ENCODE results near the gene DNM3. TPM values are rescaled to one million over a fixed set of nuclear protein-coding genes. Genes with fewer than 3 reads are reported as not detected.

The DNM3 gene
- total RNA-seq, 1 donor from 2014 or later: 1.3 TPM

DNA sequence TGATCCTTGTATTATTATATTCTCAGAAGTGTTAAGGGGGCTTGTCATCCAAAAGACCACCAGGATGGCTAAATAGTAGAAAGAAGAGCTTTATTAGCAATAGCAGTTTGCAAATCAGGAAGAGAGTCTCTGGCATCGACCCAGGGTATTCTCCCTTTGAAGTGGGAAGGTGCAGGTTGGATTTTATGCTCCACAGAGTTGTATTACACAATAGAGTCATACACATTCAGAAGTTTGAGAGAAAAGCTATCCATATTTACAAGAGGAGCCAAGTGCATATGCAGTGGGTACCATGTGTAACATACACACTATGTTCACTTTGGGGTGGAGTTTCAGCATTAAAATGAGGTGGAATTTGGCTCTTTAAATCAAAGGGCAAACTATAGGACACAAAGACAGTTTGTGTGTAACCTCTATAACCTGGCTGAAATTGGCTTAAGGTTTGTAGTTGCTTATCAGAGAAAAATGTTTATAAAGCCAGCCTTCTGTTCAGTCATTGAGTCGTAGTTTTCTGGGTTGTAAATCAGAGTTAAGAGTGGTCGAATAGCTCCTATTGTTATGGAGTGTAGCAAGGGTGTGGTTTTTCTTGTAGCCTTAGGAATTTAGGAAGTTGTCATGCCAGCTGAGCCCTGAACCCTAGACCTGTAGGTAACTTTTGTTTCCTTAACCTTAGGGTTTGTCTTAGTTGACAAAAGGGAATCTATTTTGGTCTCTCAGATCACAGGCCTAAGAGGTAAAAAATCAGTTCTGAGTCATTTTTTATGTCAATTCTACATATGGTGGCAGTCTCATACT is 125.3 kb downstream of the DNM3 start:
- intact Hi-C loops (cut with micrococcal nuclease): no loop called here

DNA sequence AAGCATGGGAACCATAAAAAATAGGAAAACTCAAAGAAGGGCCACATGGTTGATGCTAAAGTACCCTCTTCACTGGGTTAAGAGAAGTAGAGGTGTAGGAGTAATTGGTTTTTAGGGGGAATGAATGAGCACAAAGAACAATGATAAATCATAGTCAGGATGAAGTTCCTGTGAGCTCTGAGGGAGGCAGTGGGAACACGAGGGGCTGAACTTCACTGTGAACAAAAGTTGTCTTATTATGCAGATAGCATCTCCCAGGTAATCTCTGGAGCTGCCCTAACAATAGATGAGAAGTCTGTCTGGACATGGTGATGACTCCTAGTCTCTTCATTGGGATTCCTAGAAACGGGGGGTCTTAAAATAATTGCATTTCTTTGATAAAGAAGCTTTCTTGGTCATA is 127.9 kb downstream of the DNM3 start:
- intact Hi-C loops (cut with micrococcal nuclease): no loop called here

DNA sequence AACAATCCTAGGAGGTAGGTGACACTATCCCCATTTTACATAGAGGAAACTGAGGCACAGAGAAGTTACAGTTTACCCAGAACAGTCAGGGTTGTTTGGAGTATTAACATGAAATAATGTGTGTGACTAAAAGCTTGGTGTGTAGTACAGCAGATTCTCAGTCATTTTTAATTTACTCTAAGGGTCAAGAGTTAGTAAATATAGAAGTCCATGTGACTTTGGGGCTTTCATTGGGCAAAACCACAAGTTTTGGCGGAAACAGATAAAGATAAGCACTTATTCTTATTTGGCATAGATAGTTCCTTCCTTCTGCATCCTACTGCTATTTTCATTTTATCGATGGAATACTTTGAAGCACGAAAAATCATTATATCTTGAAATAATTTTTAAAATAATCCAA is 128.5 kb downstream of the DNM3 start:
- intact Hi-C loops (cut with micrococcal nuclease): no loop called here

DNA sequence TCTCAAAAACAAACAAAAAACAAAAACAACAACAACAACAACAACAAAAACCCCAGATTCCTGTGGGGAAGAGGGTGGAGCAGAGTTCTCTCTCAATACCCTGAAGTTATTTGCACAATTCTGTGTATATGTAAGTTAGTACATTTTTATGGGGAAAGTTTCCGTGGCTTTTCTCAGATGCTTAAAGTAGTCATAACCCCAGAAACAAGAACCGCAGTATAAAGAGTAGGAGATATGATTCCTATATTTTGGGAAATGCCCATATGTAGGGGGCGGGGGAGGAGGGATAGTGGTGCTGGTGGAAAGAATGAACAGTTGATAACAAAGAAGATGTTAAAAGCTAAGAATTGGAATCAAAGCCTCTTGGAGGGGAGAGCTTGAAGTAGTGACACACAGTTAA is 131.5 kb downstream of the DNM3 start:
- intact Hi-C loops (cut with micrococcal nuclease): no loop called here

DNA sequence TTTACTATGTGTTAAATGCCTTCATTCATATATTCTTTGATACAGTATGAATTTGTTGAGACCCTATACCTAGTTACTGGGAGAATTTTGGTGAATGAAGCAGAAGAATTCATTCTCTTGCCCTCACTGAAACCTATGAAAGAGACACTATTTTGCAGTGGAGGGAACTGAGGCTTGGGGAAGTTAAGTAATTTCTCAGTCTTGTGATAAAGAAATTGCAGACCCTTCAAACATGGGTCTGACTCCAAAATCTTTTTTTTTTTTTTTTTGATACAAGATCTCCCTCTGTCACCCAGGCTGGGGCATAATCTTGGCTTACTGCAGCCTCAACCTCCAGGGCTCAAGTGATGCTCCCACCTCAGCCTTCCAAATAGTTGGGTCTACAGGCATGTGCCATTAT is 132.1 kb downstream of the DNM3 start:
- intact Hi-C loops (cut with micrococcal nuclease): no loop called here

DNA sequence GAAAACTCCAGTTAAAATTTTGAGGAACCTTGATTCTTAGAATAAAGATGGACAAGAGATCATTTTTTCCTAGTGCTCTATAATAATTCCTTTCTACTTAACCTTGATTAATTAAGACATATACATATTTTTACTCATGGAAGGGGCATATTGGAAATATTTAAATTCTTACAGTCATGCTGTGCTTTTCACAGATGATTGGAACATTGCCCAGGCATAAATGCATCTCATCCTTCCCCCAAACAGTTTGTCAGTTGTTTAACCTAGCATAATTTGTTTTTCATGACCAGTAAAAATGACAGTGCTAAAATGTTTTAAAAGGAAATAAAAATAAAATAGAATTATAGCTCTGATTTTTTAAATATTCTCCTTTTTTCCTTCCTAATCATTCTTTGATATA is 140.0 kb downstream of the DNM3 start:
- intact Hi-C loops (cut with micrococcal nuclease): no loop called here

DNA sequence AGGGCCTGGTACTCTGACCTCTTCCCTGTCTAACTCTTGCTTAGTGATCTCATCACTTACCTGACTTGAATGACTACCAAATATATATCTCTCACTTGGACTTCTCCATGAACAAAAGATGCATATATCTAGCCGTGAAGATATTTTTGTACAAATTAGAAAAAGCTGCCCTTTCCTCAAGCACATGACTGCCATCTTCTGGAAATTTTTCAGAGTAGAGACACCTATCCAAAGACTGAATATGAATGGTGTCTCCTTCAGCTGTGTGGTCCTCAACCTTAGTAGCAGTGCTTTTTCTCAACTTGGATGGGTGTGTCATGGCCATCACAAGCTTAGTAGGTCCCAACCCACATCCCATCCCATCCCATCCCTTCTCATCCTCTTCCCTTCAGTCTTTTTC is 142.3 kb downstream of the DNM3 start:
- intact Hi-C loops (cut with micrococcal nuclease): loop anchor here (1.0 kb wide), 1 partner anchor 328 kb away; no protein-coding TSS in a partner anchor

DNA sequence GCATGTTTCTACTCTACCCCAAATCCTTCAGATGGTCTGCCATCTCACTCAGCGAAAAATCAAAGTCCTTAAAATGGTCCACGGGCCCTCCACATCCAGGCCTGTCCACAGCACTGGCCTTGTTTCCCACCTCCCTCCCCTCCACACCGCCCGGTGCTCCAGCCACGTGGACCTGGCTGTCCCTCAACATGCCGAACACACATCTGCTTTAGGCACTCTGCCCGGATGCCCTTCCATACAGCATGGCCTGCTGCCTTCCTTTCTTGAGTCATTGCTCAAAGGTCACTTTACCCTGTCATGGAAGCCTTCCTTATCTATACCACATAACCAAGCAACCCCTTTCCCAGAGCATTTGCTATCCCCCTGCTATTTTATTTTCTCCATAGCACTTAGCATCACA is 143.0 kb downstream of the DNM3 start:
- intact Hi-C loops (cut with micrococcal nuclease): no loop called here

DNA sequence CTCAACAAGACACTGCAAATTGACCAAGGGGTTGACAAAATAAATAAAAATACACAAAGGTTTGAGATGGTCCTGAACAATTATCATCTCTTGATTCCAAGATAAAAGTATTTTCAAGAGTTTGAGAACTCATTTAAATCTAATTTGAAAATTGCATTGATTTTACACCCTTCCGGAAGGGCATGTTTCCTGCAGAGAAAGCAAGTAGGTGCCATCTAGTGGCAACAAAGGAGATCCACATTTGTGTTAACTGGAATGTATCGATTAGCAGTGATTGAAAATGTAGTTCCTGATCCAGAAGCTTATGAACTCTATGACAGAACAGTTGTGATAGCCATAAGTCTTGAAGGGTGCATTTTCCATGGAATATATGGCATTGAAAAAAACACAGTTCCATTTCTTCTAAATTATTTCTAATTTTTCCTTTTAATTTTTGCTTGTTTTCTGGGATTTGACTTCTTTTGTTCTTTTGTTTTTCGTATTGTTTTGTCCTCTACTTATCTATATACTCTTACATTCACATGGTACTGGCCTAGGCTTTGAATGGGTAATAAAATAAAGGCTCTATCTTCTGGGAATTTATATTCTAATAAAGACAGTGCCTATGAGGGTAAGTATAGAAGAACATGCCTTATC is 143.7 kb downstream of the DNM3 start:
- intact Hi-C loops (cut with micrococcal nuclease): loop anchor here (1.0 kb wide), 2 partner anchors 184 to 340 kb away; no protein-coding TSS in a partner anchor

DNA sequence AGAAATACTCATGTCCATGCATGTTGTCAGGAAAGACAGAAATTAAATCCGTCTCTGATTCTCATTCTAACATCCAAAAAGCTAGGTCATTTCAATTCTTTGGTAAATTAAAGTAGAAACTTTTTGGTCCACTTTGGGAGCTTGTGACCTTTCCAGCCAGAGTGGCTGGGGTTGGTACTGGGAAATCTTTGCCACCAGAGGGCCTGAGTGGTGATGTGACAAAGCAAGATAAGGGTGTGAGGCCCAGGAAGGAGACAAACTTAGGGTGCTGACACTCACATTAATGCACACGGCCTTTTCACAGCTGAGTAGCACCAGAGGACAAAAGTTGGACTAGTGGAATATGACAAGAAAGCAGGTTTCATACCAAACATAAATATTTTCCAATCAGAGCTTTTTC is 144.3 kb downstream of the DNM3 start:
- intact Hi-C loops (cut with micrococcal nuclease): loop anchor here (1.0 kb wide), 2 partner anchors 184 to 340 kb away; no protein-coding TSS in a partner anchor

DNA sequence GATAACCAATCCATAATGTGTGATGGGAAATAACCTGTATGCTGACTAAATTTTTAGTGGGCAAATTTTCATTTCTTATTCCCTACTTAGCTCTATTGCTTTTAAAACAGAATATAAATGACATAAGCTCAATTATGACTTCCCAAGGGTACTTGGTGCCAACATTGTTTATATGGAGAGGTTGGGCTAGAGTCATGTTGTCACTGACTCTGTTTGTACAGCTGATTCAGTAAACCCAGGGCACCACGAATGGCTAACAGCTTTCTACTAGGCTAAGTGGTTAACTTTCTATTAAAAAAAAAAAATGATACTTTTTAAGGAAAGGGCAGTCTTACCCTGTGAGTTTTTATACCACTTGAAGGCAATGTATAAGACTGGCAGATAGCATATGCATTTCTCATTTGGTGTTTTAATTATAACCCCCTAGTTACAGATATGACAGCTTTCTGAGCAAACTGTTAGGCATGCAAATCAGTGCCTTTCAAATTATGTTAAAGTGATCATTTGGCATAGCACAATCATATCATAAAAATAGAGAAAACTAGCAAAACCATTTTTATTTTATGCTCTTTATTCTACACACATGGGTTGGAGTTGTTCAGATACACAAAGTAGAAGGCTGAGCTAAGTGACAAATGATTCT is 147.1 kb downstream of the DNM3 start:
- intact Hi-C loops (cut with micrococcal nuclease): no loop called here

DNA sequence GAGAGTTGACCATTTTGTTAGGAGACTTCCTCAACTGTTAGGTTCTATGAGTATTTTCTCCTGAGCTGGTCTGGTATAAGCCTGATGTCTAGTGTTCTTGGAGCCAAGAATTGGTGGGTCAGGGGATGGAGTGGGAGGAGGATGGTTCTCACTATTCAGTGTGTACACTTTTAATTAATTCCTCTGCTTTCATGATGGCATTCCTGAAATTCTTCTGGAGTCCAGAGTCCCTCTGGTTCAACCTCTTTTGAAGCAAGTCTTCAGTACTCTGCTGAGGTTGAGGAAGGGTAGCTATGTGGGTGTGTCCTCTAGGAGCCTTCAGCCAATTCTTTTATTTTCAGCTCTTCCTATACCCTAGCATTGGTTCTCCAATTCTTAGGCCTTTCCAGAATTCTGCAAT is 149.1 kb downstream of the DNM3 start:
- intact Hi-C loops (cut with micrococcal nuclease): no loop called here

DNA sequence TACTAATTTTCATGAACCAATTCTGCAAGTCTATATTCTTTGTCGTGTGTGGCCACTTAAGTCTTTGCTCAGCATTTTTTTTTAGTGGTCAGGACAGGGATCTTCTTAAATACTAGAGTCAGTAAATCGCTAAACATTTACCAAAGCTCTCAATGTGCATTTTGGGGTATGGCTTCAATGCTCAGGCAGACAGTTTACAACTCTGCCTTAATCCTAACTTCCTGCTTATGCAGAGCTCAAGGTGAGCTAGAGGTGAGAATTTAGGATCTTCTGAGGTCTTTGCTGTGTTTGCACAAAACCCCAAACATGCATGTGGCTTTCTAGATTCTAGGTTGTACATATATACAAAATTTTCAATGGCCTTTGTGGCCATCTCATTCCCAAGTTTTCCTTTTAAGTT is 153.0 kb downstream of the DNM3 start:
- intact Hi-C loops (cut with micrococcal nuclease): no loop called here

DNA sequence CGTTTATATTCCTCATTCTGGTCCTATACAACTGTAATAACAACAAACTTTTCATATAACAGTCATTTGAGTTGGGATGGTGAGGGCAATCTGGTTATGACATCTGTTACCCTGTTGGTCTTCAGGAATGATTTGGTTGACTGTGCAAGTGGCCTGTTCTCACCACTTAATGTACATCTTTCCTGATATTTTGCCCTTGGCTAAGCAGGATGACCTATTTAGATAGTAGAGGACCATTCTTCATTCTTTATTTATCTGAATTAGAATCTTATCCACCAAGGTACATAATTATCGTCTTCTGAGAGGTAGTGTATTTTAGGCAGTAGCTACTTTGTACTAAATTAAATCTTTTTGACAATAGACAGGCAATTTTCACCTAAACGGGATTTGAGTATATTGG is 154.3 kb downstream of the DNM3 start:
- intact Hi-C loops (cut with micrococcal nuclease): no loop called here

DNA sequence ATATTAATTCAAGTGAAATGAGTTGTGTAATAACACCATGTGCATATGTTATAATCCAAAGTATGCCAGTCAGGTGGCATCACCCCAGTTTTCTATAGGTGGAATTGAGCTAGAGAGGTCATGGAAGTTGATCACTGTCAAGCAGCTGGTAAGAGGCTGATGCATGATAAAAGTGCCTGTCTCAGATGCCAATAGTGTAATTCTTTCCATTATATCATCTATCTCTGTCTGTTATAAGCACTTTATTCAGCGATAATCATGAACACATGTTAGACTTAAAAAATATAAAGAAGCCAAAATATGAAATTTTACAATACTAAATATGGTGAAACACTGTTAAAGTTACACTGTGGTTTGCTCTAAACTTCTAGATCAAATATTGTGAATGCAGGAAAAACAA is 156.6 kb downstream of the DNM3 start:
- intact Hi-C loops (cut with micrococcal nuclease): no loop called here

DNA sequence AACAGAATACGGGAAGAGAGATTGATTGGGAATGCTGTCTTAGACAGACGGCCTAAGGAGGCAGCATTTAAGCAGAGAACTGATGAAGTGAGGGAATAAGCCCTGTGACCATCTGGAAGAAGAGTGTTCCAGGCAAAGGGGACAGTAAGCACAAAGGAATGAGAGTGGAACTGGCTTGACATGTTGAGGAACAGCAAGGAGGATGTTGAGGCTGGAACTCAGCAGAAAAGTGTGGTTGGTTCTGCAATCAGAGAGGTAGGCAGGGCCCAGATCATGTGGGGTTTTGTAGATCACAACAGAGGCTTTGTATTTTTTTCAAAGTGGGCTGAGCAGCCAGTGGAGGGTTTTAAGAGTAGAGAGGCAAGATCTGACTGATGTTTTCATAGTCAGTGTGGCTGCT is 157.4 kb downstream of the DNM3 start:
- intact Hi-C loops (cut with micrococcal nuclease): no loop called here

DNA sequence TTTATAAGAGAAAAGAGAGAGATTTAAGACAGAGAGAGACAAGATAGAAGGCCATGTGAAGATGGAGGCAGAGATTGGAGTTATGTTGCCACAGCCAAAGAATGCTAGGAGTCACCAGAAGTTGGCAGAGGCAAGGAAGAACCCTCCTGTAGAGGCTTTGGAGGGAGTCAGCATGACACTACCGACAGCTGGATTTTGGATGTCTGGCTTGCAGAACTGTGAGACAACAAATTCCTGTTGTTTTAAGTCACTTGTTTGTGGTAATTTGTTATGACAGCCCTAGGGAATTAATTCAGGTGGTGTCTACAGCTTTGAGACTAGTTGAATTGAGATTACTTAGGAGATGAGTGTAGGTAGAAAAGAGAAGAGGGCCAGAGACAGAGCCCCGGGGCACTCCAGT is 158.5 kb downstream of the DNM3 start:
- intact Hi-C loops (cut with micrococcal nuclease): no loop called here

DNA sequence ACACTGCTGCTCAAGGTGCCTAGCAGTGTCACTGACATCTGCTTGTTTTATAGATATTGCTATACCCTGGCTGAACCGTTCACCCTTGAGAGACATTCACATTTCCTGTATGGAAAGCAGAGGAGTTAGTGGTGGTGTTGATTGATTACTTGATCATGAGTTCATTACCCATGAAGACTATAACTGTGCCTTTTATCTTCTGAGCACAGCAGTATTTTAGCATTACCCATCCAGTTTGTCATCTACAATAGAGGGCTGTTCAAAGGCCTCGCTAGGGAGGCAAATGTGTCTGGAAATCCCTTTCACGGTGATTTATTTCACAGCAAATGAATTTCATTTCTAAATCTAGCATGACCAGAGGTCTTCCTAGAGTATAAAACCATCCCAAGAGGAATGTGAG is 160.0 kb downstream of the DNM3 start:
- intact Hi-C loops (cut with micrococcal nuclease): no loop called here

DNA sequence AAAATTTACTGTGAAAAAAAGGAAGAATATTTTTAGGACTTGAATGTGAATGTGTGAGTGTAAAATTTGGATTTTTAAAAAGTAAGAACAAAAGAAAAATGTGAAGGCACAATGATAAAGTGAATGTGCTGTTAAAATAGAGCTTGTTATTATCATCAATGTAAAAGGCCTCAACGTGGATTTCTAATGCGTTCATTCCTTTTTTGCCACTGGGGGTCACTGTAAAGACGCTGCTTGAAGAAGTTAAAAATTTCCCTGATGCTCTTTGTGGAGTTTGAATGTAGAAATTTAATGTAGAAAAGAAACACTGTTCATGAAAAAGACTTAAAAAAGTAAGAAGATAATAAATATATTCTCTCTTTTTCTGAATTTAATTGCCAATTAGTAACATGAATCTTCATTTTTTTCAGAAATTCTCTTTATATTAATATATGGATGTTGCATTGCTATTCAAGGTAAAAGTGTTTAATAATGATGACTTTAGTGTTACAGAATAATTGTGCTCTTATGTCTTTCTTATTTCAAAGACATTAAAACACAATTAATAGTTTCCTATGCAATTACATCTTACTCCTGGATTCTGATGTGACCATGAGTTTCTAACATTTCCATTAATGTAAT is 161.5 kb downstream of the DNM3 start:
- intact Hi-C loops (cut with micrococcal nuclease): loop anchor here (1.0 to 2.0 kb wide), 3 partner anchors 396 to 441 kb away; partner anchors contain the start of gene PIGC

DNA sequence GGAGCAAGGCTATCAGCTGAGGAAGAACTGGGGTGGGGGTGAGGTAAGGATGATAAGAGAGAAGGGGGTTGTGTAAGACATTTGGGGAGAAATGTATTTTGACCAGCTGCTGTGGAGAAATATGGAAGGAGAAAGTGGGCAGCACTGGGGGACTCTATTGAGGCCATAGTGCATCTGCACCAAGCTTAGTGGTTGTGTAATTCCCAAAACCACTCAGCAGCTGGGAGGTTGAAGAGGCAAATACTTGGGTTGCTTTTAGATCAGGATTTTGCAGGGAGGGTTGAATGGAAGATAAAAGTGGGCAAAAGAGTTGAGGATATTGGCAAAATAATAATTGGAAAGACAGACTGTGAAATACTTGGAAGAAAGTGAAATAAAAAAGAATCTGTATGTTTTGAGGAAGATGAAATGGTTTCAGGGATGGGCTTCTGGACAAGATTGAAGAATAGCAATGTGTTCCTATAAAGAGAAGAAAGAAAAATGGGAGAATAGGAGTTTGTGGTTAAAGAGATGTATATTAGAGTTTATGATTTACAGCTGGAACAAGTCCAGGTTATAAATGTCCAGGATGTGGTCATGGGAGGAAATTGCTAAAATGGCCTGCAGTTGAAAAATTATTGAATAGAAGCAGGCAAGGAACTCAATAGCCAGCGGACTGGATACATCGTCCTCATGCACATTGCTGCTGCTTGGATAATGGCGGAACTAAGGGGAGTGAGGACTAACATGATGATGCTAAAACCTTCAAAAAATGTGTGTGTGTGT is 162.7 kb downstream of the DNM3 start:
- intact Hi-C loops (cut with micrococcal nuclease): loop anchor here (2.0 kb wide), 1 partner anchor 395 kb away; no protein-coding TSS in a partner anchor

DNA sequence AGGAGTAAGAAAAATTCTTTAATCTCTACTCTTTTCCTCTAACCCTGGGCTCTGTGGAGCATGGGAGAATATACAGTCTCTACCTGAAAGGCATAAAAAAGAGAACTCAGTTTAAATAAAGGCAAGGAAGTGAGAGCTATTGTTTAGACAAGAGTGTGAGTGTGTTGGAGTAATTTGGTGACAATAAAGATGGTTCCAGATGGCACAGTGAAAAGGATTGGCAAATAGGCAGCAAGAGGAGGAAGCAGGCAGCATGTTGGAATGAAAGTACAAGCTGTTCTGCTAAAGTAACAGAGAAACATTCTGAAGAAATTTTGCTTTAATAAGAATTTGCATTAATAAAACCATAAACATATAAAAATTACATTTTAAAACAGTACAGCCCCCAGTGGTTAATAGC is 163.4 kb downstream of the DNM3 start:
- intact Hi-C loops (cut with micrococcal nuclease): no loop called here

Measured in T-helper 2 cell treated with Interferon-gamma antibody and Interleukin-4, amounts not matched to agents 100 ng/mL and 5 ng/mL, for 36 hours (primary cell).